GM12864 (cell line): ENCODE data around the gene SHISA5.
"Not testable (repeated sequence)": the region's sequence is repeated elsewhere in the genome, so short reads cannot be mapped to it uniquely, and the experiment has no call there.

ENCODE experiments used
- DNase-seq: peaks from one replicate; pipeline ENCODE4 v3.0.0-alpha.2; 2011; ENCODE audit warnings: low read depth
- H3K4me3 ChIP-seq: 2 replicates; pipeline ENCODE4 v1.5.1; 2011; ENCODE audit warnings: mild to moderate bottlenecking, low read depth, low read length, control low read depth
- TF ChIP-seq, protein P1 (sequence below): IDR thresholded peaks from 2 replicates; pipeline ENCODE4 v1.5.1; 2011; ENCODE audit warnings: low read depth, mild to moderate bottlenecking, moderate library complexity, low read length, control low read depth, inconsistent platforms; ENCODE audit errors: missing control alignments

Gene SHISA5, protein sequence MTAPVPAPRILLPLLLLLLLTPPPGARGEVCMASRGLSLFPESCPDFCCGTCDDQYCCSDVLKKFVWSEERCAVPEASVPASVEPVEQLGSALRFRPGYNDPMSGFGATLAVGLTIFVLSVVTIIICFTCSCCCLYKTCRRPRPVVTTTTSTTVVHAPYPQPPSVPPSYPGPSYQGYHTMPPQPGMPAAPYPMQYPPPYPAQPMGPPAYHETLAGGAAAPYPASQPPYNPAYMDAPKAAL

DNA sequence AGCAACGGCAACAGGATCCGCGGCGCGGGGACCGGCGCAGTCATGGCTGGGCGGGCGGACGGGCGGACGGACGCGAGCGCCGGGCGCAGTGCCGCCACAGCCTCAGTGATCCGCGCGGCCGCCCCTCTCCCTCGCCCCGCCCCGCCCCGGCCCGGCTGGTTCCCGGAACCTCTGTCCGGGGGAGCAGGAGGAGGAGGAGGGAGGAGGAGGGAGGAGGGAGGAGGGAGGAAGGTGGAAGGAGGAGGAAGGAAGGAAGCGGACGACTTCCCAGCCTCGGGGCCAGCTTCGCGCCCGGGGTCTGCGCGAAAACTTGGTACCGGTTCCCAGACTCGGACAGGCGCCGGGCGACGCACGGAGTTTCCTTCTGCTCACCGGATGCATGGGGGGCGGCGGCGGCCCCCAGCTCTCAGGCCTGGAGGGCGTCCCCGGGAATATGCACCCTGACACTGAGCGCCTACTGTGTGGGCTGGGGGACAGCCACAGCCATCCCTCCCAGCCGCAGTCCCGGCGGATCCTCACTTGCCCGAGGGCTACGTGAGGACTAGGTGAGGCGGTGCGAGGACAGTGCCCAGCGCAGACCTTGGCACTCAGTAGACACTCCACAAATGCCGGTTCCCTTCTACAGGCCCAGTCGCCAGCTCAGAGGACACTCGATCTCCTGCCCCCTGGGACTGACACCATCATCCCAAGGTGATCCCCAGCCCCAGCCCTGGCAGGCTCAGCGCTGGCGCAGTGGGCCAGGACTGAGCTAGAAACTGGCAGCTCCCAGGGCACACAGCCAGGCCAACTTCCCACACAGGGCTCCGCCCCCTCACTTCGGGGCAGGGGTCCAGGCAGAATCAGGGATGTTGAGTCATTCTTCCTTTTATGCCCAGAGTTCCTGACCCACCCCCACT is at the start of gene SHISA5:
Gene SHISA5, minus strand, starts transcription at position 124 of the 896 bp plus-strand sequence. Its CDS starts 80 bp downstream, at position 44.
- no peak for DNase-seq
- TF ChIP-seq, protein P1, sequence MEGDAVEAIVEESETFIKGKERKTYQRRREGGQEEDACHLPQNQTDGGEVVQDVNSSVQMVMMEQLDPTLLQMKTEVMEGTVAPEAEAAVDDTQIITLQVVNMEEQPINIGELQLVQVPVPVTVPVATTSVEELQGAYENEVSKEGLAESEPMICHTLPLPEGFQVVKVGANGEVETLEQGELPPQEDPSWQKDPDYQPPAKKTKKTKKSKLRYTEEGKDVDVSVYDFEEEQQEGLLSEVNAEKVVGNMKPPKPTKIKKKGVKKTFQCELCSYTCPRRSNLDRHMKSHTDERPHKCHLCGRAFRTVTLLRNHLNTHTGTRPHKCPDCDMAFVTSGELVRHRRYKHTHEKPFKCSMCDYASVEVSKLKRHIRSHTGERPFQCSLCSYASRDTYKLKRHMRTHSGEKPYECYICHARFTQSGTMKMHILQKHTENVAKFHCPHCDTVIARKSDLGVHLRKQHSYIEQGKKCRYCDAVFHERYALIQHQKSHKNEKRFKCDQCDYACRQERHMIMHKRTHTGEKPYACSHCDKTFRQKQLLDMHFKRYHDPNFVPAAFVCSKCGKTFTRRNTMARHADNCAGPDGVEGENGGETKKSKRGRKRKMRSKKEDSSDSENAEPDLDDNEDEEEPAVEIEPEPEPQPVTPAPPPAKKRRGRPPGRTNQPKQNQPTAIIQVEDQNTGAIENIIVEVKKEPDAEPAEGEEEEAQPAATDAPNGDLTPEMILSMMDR, result no peak
- peak within 1 kb of the TSS; percentile 67 for H3K4me3 ChIP-seq

DNA sequence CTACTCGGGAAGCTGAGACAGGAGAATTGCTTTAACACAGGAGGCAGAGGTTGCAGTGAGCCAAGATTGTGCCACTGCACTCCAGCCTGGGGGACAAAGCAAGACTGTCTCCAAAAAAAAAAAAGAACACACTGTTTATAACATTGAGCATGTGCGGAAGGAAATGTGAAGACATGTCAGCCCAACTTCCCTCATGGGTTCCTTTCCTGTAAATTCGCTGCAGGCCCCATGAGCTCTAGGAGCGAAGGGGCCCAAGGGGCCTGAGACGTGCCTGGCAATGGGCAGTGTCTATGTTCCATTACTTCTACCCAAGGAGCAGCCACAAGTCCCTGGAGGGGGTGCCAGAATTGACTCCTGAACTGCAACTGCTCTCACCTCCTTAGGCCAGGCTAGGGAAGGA is 49.4 kb upstream of the SHISA5 start:
- TF ChIP-seq, protein P1, result no peak
- DNase-seq, result no peak
- no peak overlapping the region for H3K4me3 ChIP-seq

DNA sequence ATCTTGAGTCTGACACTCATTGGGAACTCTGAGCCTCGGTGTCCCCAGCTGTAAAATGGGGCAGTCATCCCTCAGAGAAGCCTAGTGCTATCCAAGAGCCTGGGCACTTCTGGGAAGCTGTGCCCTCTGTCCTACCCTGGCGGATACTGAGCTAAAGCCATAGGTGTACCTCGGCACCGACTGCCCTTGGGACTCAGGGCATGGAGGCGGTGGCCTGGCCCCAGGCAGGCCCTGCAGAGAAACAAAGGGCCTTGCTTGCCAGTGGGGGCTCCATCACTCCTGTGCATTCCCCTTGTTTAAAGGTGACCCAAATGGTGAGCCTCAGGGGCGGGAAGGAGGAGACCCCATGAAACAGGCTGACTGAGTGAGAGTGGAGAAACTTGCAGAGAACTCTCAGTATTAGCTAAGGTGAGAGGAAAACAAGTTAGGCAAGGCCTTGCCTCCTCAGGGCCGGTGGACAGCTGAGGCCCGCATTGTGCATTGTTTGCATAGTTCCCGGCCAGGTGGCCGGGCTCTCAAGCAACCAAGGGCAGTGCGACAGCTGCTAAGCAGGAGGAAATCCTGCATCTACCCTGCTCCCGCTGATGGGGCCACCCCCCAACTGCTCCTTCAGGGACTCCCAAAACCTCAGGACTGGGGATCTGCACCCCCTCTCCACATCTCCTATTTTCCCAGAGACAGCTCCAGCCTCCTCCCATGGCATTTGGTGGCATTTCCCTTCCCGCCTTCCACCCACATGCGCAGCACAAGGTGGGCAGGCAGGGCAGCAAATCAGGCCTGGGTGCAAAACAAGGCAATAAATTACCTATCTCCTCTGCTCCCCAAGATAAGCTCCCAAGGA is 48.4 kb upstream of the SHISA5 start:
- DNase-seq, result no peak

DNA sequence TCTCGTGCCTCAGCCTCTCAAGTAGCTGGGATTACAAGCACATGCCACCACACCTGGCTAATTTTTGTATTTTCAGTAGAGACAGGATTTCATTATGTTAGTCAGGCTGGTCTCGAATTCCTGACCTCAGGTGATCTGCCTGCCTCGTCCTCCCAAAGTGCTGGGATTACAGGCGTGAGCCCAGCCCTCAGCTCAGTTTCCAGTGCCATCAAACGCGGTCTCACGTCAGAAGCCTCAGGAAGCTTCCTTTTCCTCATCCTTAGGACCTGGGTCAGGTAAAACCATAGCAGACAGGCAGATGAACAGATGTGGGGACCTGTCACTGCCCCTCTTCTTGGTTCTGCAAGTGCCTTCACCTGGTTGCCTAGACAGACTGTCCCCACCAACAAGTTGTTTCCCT is 47.7 kb upstream of the SHISA5 start:
- not testable (repeated sequence) for H3K4me3 ChIP-seq, DNase-seq

More for the DNA sequence above, 48.4 kb upstream of the SHISA5 start:
- no peak overlapping the region for H3K4me3 ChIP-seq
- TF ChIP-seq, protein P1, result no peak

DNA sequence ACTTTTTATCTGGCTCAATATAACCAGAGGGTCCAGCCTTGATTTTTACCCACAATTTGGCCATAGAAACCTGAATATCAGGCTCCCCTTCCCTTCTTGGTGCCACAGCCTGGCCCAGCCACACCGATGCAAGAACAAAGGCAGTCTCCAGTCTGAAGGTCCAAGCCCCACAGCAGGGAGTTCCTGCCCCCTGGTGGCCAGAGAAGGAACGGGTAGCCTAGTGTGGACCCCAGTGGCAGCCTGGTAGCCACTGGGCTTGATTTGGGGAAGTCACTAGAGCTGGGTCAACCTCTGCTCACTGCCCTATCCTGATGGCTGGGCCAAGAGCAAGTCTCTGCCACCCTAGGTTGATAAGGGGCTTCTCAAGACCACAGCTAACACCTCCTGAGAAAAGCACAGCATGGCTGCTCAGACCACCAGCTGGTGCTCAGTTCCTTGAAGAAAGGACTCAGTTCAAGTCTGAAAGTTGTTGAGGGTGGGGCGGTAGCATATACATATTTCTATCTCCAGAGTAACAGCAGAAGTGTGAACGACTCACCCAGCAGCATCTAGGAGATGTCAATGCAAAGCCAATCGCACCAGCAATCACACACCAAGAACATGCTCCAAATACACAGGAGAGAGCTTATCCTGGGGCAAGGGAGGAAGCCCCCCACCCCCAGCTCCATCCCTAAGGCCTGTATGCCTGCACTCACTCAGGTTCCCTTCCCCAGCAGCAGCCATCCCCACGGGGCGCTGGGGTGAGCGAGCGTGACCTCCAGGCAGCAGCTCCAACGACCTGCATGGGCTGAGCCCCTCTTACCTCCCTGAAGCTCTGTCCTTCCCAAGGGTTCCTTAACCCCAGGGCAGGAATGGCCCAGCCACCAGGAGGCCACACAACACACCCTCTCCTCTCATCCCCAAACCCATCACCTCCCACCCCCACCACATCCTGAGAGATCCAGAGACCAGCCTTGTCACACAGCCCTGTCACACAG is 45.0 kb upstream of the SHISA5 start:
- DNase-seq, result no peak
- TF ChIP-seq, protein P1, result peak; percentile 97
- no peak overlapping the region for H3K4me3 ChIP-seq

DNA sequence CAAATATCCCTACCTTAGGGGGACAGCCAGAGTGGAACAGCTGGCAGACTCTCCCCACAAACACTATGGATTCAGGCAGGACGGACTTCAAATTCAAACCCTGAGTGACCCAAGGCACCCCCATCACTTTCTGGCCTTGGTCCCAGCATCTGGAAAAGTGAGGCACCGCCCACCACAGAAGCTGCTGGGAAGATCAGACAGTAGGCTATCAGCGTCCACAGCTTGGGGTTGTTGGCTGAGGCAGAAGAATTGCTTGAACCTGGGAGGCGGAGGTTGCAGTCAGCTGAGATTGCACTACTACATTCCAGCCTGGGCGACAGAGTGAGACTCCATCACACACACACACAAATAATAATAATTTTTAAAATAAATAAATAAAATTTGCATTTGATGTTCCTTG is 44.2 kb upstream of the SHISA5 start:
- no peak for DNase-seq
- TF ChIP-seq, protein P1, result no peak
- H3K4me3 ChIP-seq, result no peak overlapping the region
